ENCODE results near the gene TERB2.

- TF ChIP-seq EZH2 (IDR thresholded peaks at IDR 0.05; ENCODE audit: low read length) (no peak), CTCF (optimal IDR thresholded peaks at IDR 0.05 in 1 of 3, IDR thresholded peaks at IDR 0.05 in 1 of 3, conservative IDR thresholded peaks at IDR 0.05 in 1 of 3; ENCODE audit: extremely low read depth in 1 of 3, insufficient read depth in 2 of 3, low read length in 3 of 3) (no peak)
These were observed 66.6 kb downstream of the TERB2 start, which contains the start of gene SORD for GRCh38 chr15:45022871-45023658.
